GM10248 (cell line): ENCODE results near the gene DNAI1.

Experiments used
- CTCF ChIA-PET: fragments of 300-600 bp; sonication (Branson Sonifier 250); formaldehyde crosslinking; extraction: SDS; loops from one replicate; lab custom pipeline; 2021; ENCODE audit warnings: antibody characterized with exemption; lab: Yijun Ruan, JAX
- POLR2A ChIA-PET: fragments of 350-650 bp; sonication (Branson Sonifier 250); formaldehyde crosslinking; extraction: SDS; loops from one replicate; lab custom pipeline; 2020; ENCODE audit warnings: antibody characterized with exemption; lab: Yijun Ruan, JAX
- DNase-seq: peaks from one replicate; pipeline ENCODE4 v3.0.0; 2012; ENCODE audit errors: extremely low spot score
- CTCF ChIP-seq: IDR thresholded peaks from 2 replicates; pipeline ENCODE4 v1.5.1; 2012; ENCODE audit warnings: mild to moderate bottlenecking, low read depth; ENCODE audit errors: extremely low read depth, missing control alignments, control extremely low read depth

The DNAI1 gene

GRCh38 chr9:34568133-34568532 is 109.5 kb downstream of the DNAI1 start:
- POLR2A ChIA-PET = no interaction called here
- DNase-seq = no peak
- CTCF ChIA-PET = no interaction called here
- TF ChIP-seq CTCF = no peak

GRCh38 chr9:34568774-34569173 is 110.2 kb downstream of the DNAI1 start:
- DNase-seq = no peak
- TF ChIP-seq CTCF = no peak
- ChIA-PET CTCF (interaction anchor here (0.9 kb wide), 1 partner anchor 23 kb away, joined by 5 read pairs; no protein-coding TSS in a partner anchor), POLR2A (no interaction called here)

- ChIA-PET POLR2A (no interaction called here), CTCF (interaction anchor here (1.3 to 2.2 kb wide), 4 partner anchors 8 to 33 kb away, joined by 5 to 9 read pairs (median 8); no protein-coding TSS in a partner anchor)
- DNase-seq = no peak
- TF ChIP-seq CTCF = no peak
Measured at GRCh38 chr9:34570376-34570775, 111.8 kb downstream of the DNAI1 start.
